CD4-positive, CD25-positive, alpha-beta regulatory T cell (primary cell): ENCODE measurements around the gene GADL1. TPM values are rescaled to one million over a fixed set of nuclear protein-coding genes. Genes with fewer than 3 reads are reported as not detected.

Source experiments
- ATAC-seq, 2 donors: fragments of 150-1000 bp; cut with Tn5 transposase; one replicate each; pipeline ENCODE4 v1.10.0; 2021; ENCODE audit warnings: low read depth in 2 of 2, moderate number of reproducible peaks in 2 of 2, moderate library complexity in 1 of 2
- DNase-seq, 3 donors: peaks; one replicate each; pipeline versions ENCODE4 v3.0.0 to v3.0.0-alpha.2; 2012 to 2022; ENCODE audit warnings: mixed read lengths in 1 of 3
- H3K27ac ChIP-seq: one replicate; pipeline ENCODE4 v1.7.0; 2013; ENCODE audit warnings: mild to moderate bottlenecking, low read length; ENCODE audit not compliant: insufficient read depth, poor library complexity, severe bottlenecking
- H3K27me3 ChIP-seq: one replicate; pipeline ENCODE4 v1.7.0; 2013; ENCODE audit warnings: low read length; ENCODE audit not compliant: control insufficient read depth, insufficient read depth
- H3K36me3 ChIP-seq: one replicate; pipeline ENCODE4 v1.7.0; 2013; ENCODE audit warnings: mild to moderate bottlenecking, low read length, moderate library complexity; ENCODE audit not compliant: control insufficient read depth, insufficient read depth
- H3K4me1 ChIP-seq: 2 replicates; pipeline ENCODE4 v1.7.0; 2013; ENCODE audit warnings: mild to moderate bottlenecking, low read length; ENCODE audit not compliant: insufficient read depth, control insufficient read depth, poor library complexity, severe bottlenecking
- H3K4me3 ChIP-seq: one replicate; pipeline ENCODE4 v1.7.0; 2013; ENCODE audit warnings: low read depth, mild to moderate bottlenecking, low read length, moderate library complexity
- H3K9me3 ChIP-seq, 2 experiments: 1 replicate in 1 of 2; 2 replicates in 1 of 2; pipeline ENCODE4 v1.7.0; 2013; ENCODE audit warnings: low read length in 2 of 2, mild to moderate bottlenecking in 1 of 2, moderate library complexity in 1 of 2; ENCODE audit not compliant: control insufficient read depth in 2 of 2
- H3K27ac Mint-ChIP-seq, 3 donors: one replicate each; pipeline ENCODE4 v1.8.0; 2020 to 2022; ENCODE audit warnings: mild to moderate bottlenecking in 3 of 3, mixed read lengths in 3 of 3, moderate library complexity in 2 of 3
- H3K27me3 Mint-ChIP-seq: one replicate; pipeline ENCODE4 v1.8.0; 2022; ENCODE audit warnings: mild to moderate bottlenecking, mixed read lengths
- H3K36me3 Mint-ChIP-seq: one replicate; pipeline ENCODE4 v1.8.0; 2020; ENCODE audit warnings: mixed read lengths
- H3K4me1 Mint-ChIP-seq, 4 donors: one replicate each; pipeline ENCODE4 v1.8.0; 2020 to 2022; ENCODE audit warnings: mixed read lengths in 4 of 4, mild to moderate bottlenecking in 1 of 4
- H3K4me3 Mint-ChIP-seq, 4 donors: one replicate each; pipeline ENCODE4 v1.8.0; 2020 to 2022; ENCODE audit warnings: mild to moderate bottlenecking in 4 of 4, mixed read lengths in 4 of 4, moderate library complexity in 3 of 4
- H3K9me3 Mint-ChIP-seq, 7 donors: one replicate each; pipeline ENCODE4 v1.8.0; 2020 to 2022; ENCODE audit warnings: mixed read lengths in 7 of 7, mild to moderate bottlenecking in 3 of 7, moderate library complexity in 2 of 7
- polyA plus RNA-seq, 4 donors: library from polyadenylated mRNA; unstranded; fragments of 300-500 nt; fragmentation: Illumina TruSeq; gene quantifications; one replicate each; pipeline ENCODE4 v1.2.3, GENCODE V29; 2021
- total RNA-seq: library from RNA; stranded (reverse); gene quantifications from one replicate; pipeline ENCODE4 v1.2.3, GENCODE V29; 2022

Gene GADL1
- total and polyA plus RNA-seq, 5 donors from 2014 or later = not detected

DNA sequence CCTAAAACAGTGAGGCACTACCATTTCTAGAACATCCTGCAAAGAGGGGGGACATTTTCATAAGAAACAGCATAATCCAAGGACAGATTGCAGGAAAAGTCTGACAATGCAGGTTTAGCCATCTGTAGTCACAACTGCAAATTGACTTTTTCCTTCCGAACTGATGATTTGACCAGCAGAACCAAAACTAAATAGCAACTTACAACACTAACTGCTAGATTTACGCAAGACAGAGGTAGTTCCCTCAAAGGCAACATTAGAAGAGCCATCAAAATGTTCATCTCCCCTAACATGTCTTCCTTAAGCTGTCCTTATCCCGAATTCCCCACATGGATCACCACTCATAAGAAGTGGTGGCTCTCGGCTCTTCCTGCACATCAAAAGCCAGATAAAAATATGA is 129.6 kb downstream of the GADL1 start:
- no peaks in the 10 kb centered on the region for H3K9me3 Mint-ChIP-seq
- H3K4me3 Mint-ChIP-seq = no peak overlapping the region
- Histone ChIP-seq H3K4me3 (no peak overlapping the region), H3K27ac (no peak overlapping the region), H3K9me3 (no peaks in the 10 kb centered on the region), H3K36me3 (no peaks in the 10 kb centered on the region), H3K27me3 (peaks cover 2% of the 10 kb centered on the region), H3K4me1 (no peaks in the 10 kb centered on the region)
- DNase-seq (no peak), ATAC-seq (no peak)
- H3K4me1 Mint-ChIP-seq = peaks cover 0 to 4% (median 0%) of the 10 kb centered on the region in 4 donors
- H3K27ac Mint-ChIP-seq = no peak overlapping the region
- no peaks in the 10 kb centered on the region for H3K36me3 Mint-ChIP-seq
- peaks cover 20% of the 10 kb centered on the region for H3K27me3 Mint-ChIP-seq

DNA sequence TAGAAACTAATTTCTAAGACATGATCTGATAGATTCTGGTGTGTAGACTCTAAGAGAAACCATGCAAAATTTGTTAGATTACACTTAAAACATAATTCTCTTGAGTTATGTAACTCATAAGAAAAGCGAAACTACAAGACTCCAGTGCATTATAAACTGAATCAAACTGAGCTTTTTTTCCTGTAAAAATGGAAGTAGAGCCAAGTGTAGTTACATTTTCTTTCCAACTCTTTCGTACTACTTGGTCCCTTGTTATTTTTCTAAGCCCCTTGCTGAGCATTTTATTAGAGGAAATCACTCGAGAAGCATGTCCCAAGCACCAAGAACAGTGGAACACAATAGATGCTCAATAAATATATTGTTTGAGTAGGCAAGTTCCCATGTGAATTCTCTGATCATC is 130.2 kb downstream of the GADL1 start:
- Mint-ChIP-seq H3K4me1 (peaks cover 0 to 4% (median 0%) of the 10 kb centered on the region in 4 donors), H3K36me3 (no peaks in the 10 kb centered on the region), H3K27me3 (peaks cover 20% of the 10 kb centered on the region), H3K27ac (no peak overlapping the region), H3K9me3 (no peaks in the 10 kb centered on the region), H3K4me3 (no peak overlapping the region)
- Histone ChIP-seq H3K4me1 (no peaks in the 10 kb centered on the region), H3K4me3 (no peak overlapping the region), H3K27me3 (peaks cover 2% of the 10 kb centered on the region), H3K9me3 (no peaks in the 10 kb centered on the region), H3K27ac (no peak overlapping the region), H3K36me3 (no peaks in the 10 kb centered on the region)
- ATAC-seq (no peak), DNase-seq (no peak)

DNA sequence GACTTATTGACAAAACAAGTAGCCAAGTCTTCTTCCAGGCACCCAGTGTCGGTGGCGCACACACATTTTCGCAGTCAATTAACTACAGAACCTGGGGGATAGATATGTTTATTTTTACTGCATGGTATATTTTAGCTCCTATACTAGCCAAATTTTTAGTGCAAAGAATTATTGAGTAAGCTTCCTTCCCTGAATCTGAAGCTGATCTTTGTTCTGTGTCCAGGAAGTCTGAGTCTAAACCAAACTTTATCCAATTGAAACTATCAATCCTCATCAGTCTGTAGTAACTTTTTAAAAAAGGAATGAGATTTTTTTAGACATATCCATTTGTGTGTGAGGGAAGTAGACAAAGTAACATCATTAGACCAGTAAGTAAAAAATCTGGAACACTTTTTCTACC is 133.1 kb downstream of the GADL1 start:
- Histone ChIP-seq H3K9me3 (no peaks in the 10 kb centered on the region), H3K4me3 (no peak overlapping the region), H3K27me3 (peaks cover 5% of the 10 kb centered on the region), H3K27ac (no peak overlapping the region), H3K4me1 (no peaks in the 10 kb centered on the region), H3K36me3 (no peaks in the 10 kb centered on the region)
- no peaks in the 10 kb centered on the region for H3K36me3 Mint-ChIP-seq
- no peak for ATAC-seq
- no peaks in the 10 kb centered on the region for H3K9me3 Mint-ChIP-seq
- H3K4me3 Mint-ChIP-seq = no peak overlapping the region
- H3K4me1 Mint-ChIP-seq = no peaks in the 10 kb centered on the region
- no peak overlapping the region for H3K27ac Mint-ChIP-seq
- H3K27me3 Mint-ChIP-seq = peaks cover 20% of the 10 kb centered on the region
- DNase-seq = no peak

DNA sequence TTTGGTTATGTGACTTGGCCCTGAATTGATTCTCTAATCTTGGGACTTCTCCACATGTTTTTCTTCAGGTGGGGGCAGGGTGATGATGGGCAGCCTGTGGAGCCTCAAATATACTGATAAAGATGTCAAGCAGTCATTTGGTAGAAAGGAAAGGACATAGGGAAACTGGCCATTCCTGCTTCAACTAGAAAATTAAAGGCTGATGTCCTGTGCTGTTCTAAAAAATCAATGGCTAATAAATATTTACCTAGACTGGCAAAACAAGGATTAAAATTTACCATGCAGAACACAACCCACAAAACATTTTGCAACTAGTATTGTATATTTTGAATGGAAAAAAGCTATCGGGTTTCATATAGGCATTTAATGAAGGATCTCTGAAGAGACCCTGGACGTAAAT is 133.7 kb downstream of the GADL1 start:
- Histone ChIP-seq H3K4me3 (no peak overlapping the region), H3K36me3 (no peaks in the 10 kb centered on the region), H3K9me3 (no peaks in the 10 kb centered on the region), H3K27me3 (peaks cover 5% of the 10 kb centered on the region), H3K27ac (no peak overlapping the region), H3K4me1 (no peaks in the 10 kb centered on the region)
- no peaks in the 10 kb centered on the region for H3K36me3 Mint-ChIP-seq
- H3K27ac Mint-ChIP-seq = no peak overlapping the region
- ATAC-seq (no peak), DNase-seq (no peak)
- no peak overlapping the region for H3K4me3 Mint-ChIP-seq
- no peaks in the 10 kb centered on the region for H3K9me3 Mint-ChIP-seq
- H3K4me1 Mint-ChIP-seq = no peaks in the 10 kb centered on the region
- H3K27me3 Mint-ChIP-seq = peaks cover 17% of the 10 kb centered on the region

DNA sequence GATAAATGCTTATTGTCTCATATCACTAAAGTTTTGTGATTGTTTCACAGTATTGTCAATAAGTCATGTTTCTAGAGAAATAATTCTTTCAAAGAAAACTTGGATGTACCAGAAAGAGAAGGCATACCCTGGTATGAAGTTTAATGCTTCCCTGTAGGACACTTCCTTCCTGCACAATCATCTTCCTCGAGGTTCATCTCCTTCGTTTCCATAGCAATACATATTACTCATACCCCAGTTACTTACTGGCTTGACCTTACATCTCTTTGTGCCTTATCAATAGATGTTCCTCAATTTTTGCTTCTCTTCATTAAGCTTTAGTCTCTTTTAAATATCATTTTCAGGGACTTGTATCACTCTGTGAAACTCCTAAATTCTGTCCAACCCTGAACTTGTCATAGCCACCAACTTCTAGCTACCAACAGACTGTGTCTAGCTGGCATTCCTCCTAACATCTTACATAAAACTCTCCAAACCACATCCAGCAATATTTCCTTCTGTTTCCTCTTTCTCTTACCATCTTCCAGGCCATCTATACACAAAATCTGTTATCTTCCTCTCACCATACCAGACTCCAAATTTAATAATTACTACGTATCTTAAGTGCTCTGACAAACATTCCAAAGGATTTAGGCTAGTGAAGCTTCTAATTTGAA is 134.3 kb downstream of the GADL1 start:
- H3K4me3 ChIP-seq = no peak overlapping the region
- Mint-ChIP-seq H3K27ac (no peak overlapping the region), H3K4me3 (no peak overlapping the region), H3K4me1 (no peaks in the 10 kb centered on the region), H3K27me3 (peaks cover 11% of the 10 kb centered on the region), H3K36me3 (no peaks in the 10 kb centered on the region), H3K9me3 (no peaks in the 10 kb centered on the region)
- H3K9me3 ChIP-seq = no peaks in the 10 kb centered on the region
- peaks cover 5% of the 10 kb centered on the region for H3K27me3 ChIP-seq
- no peak for DNase-seq
- no peaks in the 10 kb centered on the region for H3K36me3 ChIP-seq
- H3K27ac ChIP-seq = no peak overlapping the region
- no peaks in the 10 kb centered on the region for H3K4me1 ChIP-seq
- ATAC-seq = no peak

DNA sequence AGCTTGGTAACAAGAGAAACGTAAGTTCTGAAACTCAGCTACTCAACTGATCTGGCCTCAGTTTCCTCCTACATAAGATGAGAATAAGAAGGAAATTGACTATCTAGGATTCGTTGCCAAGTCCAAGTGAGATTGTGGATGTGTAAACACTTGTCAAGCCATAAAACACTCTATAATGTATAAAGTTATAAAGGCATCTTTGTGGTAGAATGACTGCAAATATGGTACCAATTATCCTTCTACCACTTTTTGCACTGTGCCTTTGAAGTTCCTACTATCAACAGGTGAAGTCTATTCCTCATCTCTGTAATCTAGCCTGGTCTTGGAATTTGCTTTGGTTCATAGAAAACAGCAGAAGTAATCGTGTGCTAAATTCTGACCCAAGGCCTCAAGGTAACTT is 138.2 kb downstream of the GADL1 start:
- Histone ChIP-seq H3K27me3 (peaks cover 11% of the 10 kb centered on the region), H3K27ac (no peak overlapping the region), H3K4me1 (no peaks in the 10 kb centered on the region), H3K4me3 (no peak overlapping the region), H3K36me3 (no peaks in the 10 kb centered on the region), H3K9me3 (no peaks in the 10 kb centered on the region)
- DNase-seq (no peak), ATAC-seq (no peak)
- H3K27me3 Mint-ChIP-seq = peaks cover 9% of the 10 kb centered on the region
- H3K36me3 Mint-ChIP-seq = no peaks in the 10 kb centered on the region
- no peaks in the 10 kb centered on the region for H3K9me3 Mint-ChIP-seq
- H3K4me1 Mint-ChIP-seq = no peaks in the 10 kb centered on the region
- no peak overlapping the region for H3K4me3 Mint-ChIP-seq
- H3K27ac Mint-ChIP-seq = no peak overlapping the region

DNA sequence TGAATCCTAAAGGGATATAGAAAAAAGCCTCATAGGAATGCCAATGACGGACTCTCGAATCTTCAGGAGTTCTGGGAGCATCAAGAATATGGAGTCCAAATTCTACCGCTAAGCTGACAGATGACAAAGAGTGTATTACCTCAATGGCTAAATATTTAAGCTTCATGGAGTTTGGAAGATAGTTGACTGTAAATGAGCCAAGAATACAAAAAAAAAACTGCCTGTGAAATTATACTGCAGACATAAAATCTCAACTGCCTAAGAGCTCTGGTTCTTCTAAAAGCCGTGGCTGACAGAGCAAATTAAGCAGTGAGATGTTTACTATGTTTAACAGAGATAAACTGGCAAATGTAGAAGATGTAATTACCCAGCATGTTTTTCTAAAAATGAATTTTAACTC is 140.0 kb downstream of the GADL1 start:
- Histone ChIP-seq H3K9me3 (no peaks in the 10 kb centered on the region), H3K36me3 (no peaks in the 10 kb centered on the region), H3K27me3 (peaks cover 10% of the 10 kb centered on the region), H3K27ac (no peak overlapping the region), H3K4me1 (no peaks in the 10 kb centered on the region), H3K4me3 (no peak overlapping the region)
- ATAC-seq (no peak), DNase-seq (no peak)
- H3K36me3 Mint-ChIP-seq = no peaks in the 10 kb centered on the region
- H3K9me3 Mint-ChIP-seq = no peaks in the 10 kb centered on the region
- H3K27ac Mint-ChIP-seq = no peak overlapping the region
- no peaks in the 10 kb centered on the region for H3K4me1 Mint-ChIP-seq
- H3K4me3 Mint-ChIP-seq = no peak overlapping the region
- H3K27me3 Mint-ChIP-seq = peaks cover 14% of the 10 kb centered on the region

DNA sequence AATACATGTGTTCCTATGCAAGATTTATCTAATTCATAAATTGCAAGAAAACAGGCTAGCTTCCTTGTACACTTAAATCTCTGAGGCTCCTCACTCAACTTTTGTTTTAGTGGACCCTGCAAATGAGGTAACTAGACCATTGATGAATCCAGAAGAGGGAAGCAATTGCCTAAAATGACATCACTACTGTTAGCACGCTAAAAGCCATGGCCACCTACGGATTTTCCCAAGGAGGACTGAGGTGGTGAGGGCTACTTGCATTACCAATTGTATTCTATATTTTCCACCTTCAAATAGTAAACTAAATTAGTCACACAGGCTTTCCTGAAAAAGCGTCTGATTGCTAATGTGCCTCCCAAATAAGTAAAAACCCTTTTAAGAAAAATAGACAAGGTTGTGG is 140.7 kb downstream of the GADL1 start:
- H3K4me1 ChIP-seq = no peaks in the 10 kb centered on the region
- H3K27me3 ChIP-seq = peaks cover 10% of the 10 kb centered on the region
- no peak for DNase-seq
- H3K4me3 ChIP-seq = no peak overlapping the region
- Mint-ChIP-seq H3K9me3 (no peaks in the 10 kb centered on the region), H3K4me3 (no peak overlapping the region), H3K4me1 (no peaks in the 10 kb centered on the region), H3K36me3 (no peaks in the 10 kb centered on the region), H3K27me3 (peaks cover 14% of the 10 kb centered on the region), H3K27ac (no peak overlapping the region)
- no peak overlapping the region for H3K27ac ChIP-seq
- H3K9me3 ChIP-seq = no peaks in the 10 kb centered on the region
- no peak for ATAC-seq
- H3K36me3 ChIP-seq = no peaks in the 10 kb centered on the region
